ENCODE data around the gene GPC5. TPM values are rescaled to one million over a fixed set of nuclear protein-coding genes. Genes with fewer than 3 reads are reported as not detected.
"Not testable (repeated sequence)": the region's sequence is repeated elsewhere in the genome, so short reads cannot be mapped to it uniquely, and the experiment has no call there.

The GPC5 gene
- total RNA-seq, 1 donor from 2014 or later: 0.57 TPM

DNA sequence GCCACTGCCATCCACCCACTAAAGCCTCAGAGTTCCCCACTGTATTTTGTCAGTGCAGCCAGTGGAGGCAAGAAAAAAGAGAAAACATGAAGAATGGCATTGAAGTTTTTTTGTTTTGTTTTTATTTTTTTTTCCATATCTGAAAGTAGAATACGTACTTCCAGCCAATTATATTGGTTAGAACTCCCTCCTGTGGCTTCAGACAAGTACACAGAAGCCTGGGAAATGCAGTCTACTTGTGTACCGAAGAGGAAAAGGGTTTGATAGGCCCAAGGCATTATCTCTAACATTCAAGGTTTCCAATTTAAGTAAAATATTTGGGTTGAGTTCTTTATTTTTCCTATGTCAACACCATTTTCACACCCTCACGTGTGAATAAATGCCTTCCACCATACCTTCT lies 1131.9 kb downstream of the GPC5 start:
- H3K27ac Mint-ChIP-seq: no peak overlapping the region
- TF ChIP-seq, protein P1, sequence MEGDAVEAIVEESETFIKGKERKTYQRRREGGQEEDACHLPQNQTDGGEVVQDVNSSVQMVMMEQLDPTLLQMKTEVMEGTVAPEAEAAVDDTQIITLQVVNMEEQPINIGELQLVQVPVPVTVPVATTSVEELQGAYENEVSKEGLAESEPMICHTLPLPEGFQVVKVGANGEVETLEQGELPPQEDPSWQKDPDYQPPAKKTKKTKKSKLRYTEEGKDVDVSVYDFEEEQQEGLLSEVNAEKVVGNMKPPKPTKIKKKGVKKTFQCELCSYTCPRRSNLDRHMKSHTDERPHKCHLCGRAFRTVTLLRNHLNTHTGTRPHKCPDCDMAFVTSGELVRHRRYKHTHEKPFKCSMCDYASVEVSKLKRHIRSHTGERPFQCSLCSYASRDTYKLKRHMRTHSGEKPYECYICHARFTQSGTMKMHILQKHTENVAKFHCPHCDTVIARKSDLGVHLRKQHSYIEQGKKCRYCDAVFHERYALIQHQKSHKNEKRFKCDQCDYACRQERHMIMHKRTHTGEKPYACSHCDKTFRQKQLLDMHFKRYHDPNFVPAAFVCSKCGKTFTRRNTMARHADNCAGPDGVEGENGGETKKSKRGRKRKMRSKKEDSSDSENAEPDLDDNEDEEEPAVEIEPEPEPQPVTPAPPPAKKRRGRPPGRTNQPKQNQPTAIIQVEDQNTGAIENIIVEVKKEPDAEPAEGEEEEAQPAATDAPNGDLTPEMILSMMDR (IDR thresholded peaks at IDR 0.05; ENCODE audit: unreplicated experiment): peak; percentile 35
- no peak overlapping the region for H3K4me3 Mint-ChIP-seq (ENCODE audit: low read depth)
- no peak for DNase-seq (ENCODE audit: low spot score, unreplicated experiment)
- no peaks in the 10 kb centered on the region for H3K36me3 Mint-ChIP-seq (ENCODE audit: insufficient read depth)
- H3K4me1 Mint-ChIP-seq (ENCODE audit: low read depth): no peaks in the 10 kb centered on the region
- no peaks in the 10 kb centered on the region for H3K27me3 Mint-ChIP-seq
- no peaks in the 10 kb centered on the region for H3K9me3 Mint-ChIP-seq (ENCODE audit: low read depth)

DNA sequence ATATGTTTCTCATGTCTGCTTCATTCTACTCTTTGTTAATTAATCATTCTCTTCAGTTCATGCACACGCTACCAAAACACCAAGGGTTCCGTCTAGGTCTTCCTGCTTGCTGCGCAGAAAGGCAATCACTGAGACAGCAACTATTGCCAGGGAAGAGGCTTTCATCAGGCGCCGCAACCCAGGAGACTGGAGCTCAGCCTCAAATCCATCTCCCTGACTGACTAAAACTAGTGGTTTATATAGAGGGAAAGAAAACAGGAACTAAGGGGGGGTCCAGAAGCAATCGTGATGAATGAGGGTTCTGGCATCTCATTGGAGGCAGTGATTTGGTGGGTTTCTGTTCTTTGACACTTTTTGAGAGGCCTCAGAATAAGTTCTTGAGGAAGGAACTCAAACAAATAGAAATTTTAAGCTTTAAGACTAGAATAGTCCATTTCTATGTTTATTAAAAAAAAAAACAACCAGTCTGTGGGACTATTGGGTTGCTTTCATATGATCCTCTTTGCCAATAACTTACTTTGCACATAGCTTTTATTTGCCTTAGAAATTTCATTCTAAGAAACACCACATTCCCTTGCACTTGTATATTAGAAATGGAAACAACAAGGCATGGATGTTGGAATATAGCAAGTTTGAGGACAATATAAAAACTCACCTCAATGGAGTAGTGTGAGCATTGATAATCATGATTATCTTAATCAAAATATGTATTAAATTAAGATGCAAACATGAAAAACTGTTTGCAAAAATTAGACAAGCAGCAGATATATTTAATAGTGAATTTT lies 1137.0 kb downstream of the GPC5 start:
- no peak for DNase-seq (ENCODE audit: low spot score, unreplicated experiment)
- H3K36me3 Mint-ChIP-seq (ENCODE audit: insufficient read depth): no peaks in the 10 kb centered on the region
- peaks cover 4% of the 10 kb centered on the region for H3K9me3 Mint-ChIP-seq (ENCODE audit: low read depth)
- H3K4me3 Mint-ChIP-seq (ENCODE audit: low read depth): no peak overlapping the region
- H3K4me1 Mint-ChIP-seq (ENCODE audit: low read depth): no peaks in the 10 kb centered on the region
- TF ChIP-seq, protein P1 (IDR thresholded peaks at IDR 0.05; ENCODE audit: unreplicated experiment): no peak
- H3K27me3 Mint-ChIP-seq: no peaks in the 10 kb centered on the region
- no peak overlapping the region for H3K27ac Mint-ChIP-seq

DNA sequence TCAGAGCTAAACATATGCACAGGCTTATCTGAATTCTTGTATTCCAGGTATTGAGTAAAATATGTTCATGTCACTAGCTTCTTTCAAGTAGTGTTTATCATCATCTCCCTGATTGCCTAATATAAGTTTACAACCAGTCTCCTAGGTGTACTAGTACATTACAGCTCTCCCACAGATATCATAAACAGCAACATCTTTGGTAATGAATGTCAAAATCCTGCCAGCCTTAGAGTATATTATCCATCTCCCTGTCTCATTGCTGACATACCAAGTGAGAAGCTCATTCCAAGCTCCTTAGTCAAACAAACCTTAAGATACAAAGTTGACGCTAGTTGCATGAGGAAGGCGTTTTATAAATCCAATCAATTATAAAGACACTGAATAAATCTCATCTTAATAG lies 1139.0 kb downstream of the GPC5 start:
- TF ChIP-seq, protein P1 (IDR thresholded peaks at IDR 0.05; ENCODE audit: unreplicated experiment): no peak
- Mint-ChIP-seq H3K27ac (no peak overlapping the region), H3K4me3 (ENCODE audit: low read depth) (no peak overlapping the region), H3K9me3 (ENCODE audit: low read depth) (peaks cover 4% of the 10 kb centered on the region), H3K27me3 (no peaks in the 10 kb centered on the region), H3K4me1 (ENCODE audit: low read depth) (no peaks in the 10 kb centered on the region), H3K36me3 (ENCODE audit: insufficient read depth) (no peaks in the 10 kb centered on the region)
- DNase-seq (ENCODE audit: low spot score, unreplicated experiment): no peak

DNA sequence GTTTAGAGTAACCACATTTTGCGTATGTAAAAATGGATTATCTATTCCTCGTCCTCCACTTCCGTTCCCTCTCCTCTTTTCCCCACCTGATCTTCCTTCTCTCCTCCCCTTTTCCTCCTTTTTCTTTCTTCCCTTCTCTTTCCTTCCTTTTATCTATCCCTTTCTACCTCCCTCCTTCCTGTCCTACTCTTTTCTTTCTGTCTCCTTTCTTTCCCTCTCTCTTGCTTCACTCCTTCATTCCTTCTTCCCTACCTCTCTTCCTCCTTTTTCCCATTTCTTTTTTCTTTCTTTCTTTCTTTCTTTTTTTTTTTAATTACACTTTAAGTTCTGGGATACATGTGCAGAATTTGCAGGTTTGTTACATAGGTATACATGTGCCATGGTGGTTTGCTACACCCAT lies 1139.7 kb downstream of the GPC5 start:
- no peak overlapping the region for H3K27ac Mint-ChIP-seq
- H3K4me3 Mint-ChIP-seq (ENCODE audit: low read depth): no peak overlapping the region
- H3K9me3 Mint-ChIP-seq (ENCODE audit: low read depth): peaks cover 10% of the 10 kb centered on the region
- no peak for DNase-seq (ENCODE audit: low spot score, unreplicated experiment)
- H3K27me3 Mint-ChIP-seq: no peaks in the 10 kb centered on the region
- H3K36me3 Mint-ChIP-seq (ENCODE audit: insufficient read depth): no peaks in the 10 kb centered on the region
- TF ChIP-seq, protein P1 (IDR thresholded peaks at IDR 0.05; ENCODE audit: unreplicated experiment): no peak
- H3K4me1 Mint-ChIP-seq (ENCODE audit: low read depth): no peaks in the 10 kb centered on the region

DNA sequence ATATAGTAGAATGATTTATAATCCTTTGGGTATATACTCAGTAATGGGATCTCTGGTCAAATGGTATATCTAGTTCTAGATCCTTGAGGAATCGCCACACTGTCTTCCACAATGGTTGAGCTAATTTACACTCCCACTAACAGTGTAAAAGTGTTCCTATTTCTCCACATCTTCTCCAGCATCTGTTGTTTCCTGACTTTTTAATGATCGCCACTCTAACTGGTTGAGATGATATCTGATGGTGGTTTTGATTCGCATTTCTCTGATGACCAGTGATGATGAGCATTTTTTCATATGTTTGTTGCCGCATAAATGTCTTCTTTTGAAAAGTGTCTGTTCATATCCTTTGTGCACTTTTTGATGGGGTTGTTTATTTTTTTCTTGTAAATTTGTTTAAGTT lies 1140.7 kb downstream of the GPC5 start:
- H3K27me3 Mint-ChIP-seq; H3K36me3 Mint-ChIP-seq (ENCODE audit: insufficient read depth); H3K27ac Mint-ChIP-seq; DNase-seq (ENCODE audit: low spot score, unreplicated experiment); H3K4me3 Mint-ChIP-seq (ENCODE audit: low read depth); H3K4me1 Mint-ChIP-seq (ENCODE audit: low read depth): not testable (repeated sequence)
- H3K9me3 Mint-ChIP-seq (ENCODE audit: low read depth): peaks cover 13% of the 10 kb centered on the region

GRCh38 chr13:92547266-92547665 lies 1148.8 kb downstream of the GPC5 start:
- TF ChIP-seq, protein P1 (IDR thresholded peaks at IDR 0.05; ENCODE audit: unreplicated experiment): no peak
- H3K4me3 Mint-ChIP-seq (ENCODE audit: low read depth): no peak overlapping the region

More at GRCh38 chr13:92547266-92547665, 1148.8 kb downstream of the GPC5 start:
- Mint-ChIP-seq H3K36me3 (ENCODE audit: insufficient read depth) (no peaks in the 10 kb centered on the region), H3K4me1 (ENCODE audit: low read depth) (peaks cover 5% of the 10 kb centered on the region), H3K9me3 (ENCODE audit: low read depth) (peaks cover 17% of the 10 kb centered on the region), H3K27me3 (no peaks in the 10 kb centered on the region), H3K27ac (no peak overlapping the region)
- no peak for DNase-seq (ENCODE audit: low spot score, unreplicated experiment)

All from progenitor cell of endocrine pancreas (in vitro differentiated cells).